Measurements from ENCODE around the gene ZNF521.
"Not testable (repeated sequence)": the region's sequence is repeated elsewhere in the genome, so short reads cannot be mapped to it uniquely, and the experiment has no call there.

DNA sequence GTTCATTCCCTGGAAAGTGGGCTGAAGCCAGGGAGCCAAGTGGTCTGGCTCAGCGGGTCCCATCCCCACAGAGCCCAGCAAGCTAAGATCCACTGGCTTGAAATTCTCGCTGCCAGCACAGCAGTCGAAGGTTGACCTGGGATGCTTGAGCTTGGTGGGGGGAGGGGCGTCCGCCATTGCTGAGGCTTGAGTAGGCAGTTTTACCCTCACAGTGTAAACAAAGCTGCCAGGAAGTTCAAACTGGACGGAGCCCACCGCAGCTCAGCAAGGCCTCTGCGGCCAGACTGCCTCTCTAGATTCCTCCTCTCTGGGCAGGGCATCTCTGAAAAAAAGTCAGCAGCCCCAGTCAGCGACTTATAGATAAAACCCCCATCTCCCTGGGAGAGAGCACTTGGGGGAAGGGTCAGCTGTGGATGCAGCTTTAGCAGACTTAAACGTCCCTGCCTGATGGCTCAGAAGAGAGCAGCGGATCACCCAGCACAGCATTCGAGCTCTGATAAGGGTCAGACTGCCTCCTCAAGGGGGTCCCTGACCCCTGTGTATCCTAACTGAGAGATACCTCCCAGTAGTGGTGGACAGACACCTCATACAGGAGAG, 84.9 kb downstream of the ZNF521 start:
- TF ChIP-seq POLR2AphosphoS5, POLR2A (IDR thresholded peaks at IDR 0.05): not testable (repeated sequence)
- TF ChIP-seq, protein P1, sequence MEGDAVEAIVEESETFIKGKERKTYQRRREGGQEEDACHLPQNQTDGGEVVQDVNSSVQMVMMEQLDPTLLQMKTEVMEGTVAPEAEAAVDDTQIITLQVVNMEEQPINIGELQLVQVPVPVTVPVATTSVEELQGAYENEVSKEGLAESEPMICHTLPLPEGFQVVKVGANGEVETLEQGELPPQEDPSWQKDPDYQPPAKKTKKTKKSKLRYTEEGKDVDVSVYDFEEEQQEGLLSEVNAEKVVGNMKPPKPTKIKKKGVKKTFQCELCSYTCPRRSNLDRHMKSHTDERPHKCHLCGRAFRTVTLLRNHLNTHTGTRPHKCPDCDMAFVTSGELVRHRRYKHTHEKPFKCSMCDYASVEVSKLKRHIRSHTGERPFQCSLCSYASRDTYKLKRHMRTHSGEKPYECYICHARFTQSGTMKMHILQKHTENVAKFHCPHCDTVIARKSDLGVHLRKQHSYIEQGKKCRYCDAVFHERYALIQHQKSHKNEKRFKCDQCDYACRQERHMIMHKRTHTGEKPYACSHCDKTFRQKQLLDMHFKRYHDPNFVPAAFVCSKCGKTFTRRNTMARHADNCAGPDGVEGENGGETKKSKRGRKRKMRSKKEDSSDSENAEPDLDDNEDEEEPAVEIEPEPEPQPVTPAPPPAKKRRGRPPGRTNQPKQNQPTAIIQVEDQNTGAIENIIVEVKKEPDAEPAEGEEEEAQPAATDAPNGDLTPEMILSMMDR (IDR thresholded peaks at IDR 0.05 in 8 of 11, conservative IDR thresholded peaks at IDR 0.05 in 3 of 11), result not testable (repeated sequence)
